Cerebellar cortex (tissue), 1 donor: Measurements from ENCODE around the gene FLT1.

ENCODE experiments used
- DNase-seq: peaks from one replicate; pipeline ENCODE4 v3.0.0-alpha.2; 2015; ENCODE audit warnings: low spot score

FLT1 gene

DNA sequence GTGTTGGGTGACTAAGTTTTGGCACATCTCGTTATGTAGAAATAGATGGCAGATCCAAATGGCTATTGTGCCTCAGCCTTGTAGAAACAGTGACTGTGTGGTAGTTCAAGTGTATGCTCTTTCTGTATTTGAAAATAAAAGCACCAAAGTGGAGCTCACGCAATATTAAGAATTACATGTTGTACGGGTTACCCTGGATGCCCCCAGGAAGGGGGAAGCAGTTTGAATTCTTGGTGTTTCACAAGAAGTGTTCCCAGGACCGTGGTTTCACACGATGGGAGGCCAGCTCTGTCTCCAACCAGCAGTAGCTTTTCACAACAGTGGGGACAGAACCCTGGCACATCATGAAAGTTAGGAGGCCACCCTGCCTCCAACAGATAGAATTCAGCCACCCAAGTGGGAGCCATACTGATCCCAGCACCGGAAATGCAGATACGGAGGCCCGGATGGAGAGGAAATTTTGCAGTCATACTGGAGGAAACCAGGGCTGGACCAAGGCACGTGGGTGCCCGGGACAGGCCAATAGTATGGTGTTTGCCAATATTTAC, 8.9 kb downstream of the FLT1 start:
- no peak for DNase-seq

DNA sequence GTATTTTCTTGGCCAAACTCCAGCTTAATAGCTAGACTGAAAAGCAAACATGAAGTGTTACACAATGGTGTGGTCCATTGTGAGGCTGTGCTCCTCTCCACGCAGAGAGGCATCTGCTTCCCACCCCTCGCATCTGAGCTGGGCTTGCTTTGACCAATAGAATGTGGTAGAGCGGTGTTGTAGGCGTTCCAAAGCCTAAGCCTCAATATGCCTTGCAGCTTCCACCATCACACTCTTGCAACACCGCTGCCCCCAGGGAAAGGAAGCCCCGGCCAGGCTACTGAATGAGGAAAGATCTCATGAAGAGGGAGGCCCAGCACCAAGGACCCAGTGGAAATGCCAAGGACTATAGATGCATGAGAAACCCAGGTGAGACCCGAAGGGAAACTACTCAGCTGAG, 9.4 kb downstream of the FLT1 start:
- no peak for DNase-seq

DNA sequence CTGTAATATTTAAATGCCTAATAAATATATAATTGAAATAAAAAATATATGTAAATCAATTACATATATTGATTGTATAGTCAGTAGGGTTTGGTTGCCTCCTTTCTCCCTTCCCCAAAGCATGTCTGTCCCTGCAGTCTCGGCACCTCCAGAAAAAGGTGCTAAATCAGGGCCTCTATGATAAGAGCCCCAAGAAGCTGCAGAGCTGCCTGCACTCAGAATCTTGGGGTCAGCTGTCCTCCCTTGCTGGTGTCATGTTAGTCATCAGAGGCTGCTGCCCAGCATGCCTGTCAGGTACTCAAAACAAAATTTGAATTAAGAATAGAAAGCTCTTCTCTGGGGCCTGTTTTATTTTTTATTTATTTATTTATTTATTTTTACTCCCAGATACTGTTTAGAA, 9.8 kb downstream of the FLT1 start:
- no peak for DNase-seq

GRCh38 chr13:28483313-28483931, 11.5 kb downstream of the FLT1 start:
- DNase-seq: no peak

- no peak for DNase-seq
Observed at GRCh38 chr13:28479005-28479404, 15.9 kb downstream of the FLT1 start.

- DNase-seq: no peak
Observed at GRCh38 chr13:28478127-28478526, 16.8 kb downstream of the FLT1 start.

GRCh38 chr13:28477709-28477973, 17.3 kb downstream of the FLT1 start:
- no peak for DNase-seq

- DNase-seq: no peak
Observed at GRCh38 chr13:28476919-28477708, 17.8 kb downstream of the FLT1 start.

- no peak for DNase-seq
Observed at GRCh38 chr13:28475916-28476725, 18.8 kb downstream of the FLT1 start.

- DNase-seq: no peak
Observed at GRCh38 chr13:28474491-28475134, 20.3 kb downstream of the FLT1 start.

DNA sequence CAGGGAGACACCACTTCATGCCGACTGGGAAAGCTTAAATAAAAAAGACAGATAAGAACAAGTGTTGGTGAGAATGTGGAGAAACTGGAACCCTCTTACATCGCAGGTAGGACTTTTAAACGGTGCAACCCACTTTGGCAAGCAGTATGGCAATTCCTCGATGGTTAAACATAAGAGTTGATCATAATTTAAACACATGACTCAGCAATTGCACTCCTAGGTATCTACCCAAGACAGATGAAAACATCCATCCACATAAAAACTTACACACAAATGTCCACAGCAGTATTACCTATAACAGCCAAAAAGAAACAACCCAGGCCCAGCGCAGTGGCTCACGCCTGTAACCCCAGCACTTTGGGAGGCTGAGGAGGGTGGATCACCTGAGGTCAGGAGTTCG, 21.9 kb downstream of the FLT1 start:
- DNase-seq: no peak

- DNase-seq: no peak
Observed at GRCh38 chr13:28471421-28471820, 23.5 kb downstream of the FLT1 start.

GRCh38 chr13:28470296-28470695, 24.6 kb downstream of the FLT1 start:
- DNase-seq: no peak

GRCh38 chr13:28469316-28469715, 25.6 kb downstream of the FLT1 start:
- DNase-seq: no peak

- no peak for DNase-seq
Observed at GRCh38 chr13:28468023-28468915, 26.7 kb downstream of the FLT1 start.

DNA sequence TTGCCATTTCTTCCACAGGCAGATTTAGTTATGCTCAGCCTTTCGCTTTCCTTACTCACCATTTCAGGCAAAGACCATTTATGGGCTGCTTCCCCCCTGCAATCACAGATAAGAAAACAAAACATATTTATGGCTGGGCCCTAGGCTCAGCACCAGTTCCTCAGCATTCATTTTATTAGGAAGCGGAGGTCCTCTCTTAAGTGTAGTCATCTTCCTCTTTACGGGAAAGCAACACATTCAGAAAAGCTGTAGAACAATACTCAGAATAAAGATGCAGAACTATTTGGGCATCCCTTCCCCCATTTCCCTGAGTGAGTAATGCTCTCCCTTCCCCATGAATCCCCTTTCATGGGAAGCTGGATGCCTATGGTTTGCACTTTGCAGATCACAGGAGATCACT, 27.9 kb downstream of the FLT1 start:
- no peak for DNase-seq

- no peak for DNase-seq
Observed at GRCh38 chr13:28466151-28466550, 28.8 kb downstream of the FLT1 start.

GRCh38 chr13:28464861-28465460, 30.0 kb downstream of the FLT1 start:
- peak; percentile 79 for DNase-seq

GRCh38 chr13:28463481-28463880, 31.4 kb downstream of the FLT1 start:
- no peak for DNase-seq

DNA sequence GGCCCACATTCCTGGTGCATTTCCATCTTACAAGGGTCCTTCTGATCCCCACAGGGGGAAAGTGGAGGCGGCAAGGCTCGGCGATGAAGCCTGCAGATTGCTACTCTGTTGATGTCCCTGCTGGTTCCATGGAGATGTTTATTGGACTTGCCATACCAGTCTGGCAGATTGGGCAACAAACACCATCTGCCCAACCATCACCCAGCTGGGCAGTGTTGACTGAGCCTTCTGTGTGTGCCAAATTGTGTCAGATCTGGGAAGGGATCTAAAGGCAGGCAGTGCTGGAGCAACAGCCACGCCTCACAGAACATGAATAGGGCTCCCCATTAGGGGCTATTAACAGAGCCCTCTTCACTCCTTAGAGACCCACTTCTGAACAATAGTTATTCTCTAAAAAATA, 35.0 kb downstream of the FLT1 start:
- peak; percentile 97 for DNase-seq

DNA sequence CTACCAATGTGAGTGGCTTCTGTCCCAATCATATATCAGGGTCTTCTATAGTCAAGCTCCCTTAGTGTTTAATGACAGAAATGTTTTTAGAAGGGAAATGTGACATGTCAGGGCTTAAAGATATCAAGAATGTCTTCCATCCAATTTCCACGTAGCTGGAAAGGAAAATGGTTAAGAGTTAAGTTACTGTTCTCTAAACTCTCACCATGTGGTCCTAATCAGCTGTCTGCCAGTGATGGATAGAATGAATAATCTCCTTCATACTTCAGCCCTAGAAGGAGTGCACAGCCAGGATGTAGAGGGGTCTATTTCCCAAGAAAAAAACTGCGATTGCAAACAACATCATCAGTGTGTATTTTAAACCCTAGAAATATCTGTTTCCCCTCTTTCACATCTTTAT, 36.3 kb downstream of the FLT1 start:
- no peak for DNase-seq
